ENCODE results near the gene SPI1.

The SPI1 gene

DNA sequence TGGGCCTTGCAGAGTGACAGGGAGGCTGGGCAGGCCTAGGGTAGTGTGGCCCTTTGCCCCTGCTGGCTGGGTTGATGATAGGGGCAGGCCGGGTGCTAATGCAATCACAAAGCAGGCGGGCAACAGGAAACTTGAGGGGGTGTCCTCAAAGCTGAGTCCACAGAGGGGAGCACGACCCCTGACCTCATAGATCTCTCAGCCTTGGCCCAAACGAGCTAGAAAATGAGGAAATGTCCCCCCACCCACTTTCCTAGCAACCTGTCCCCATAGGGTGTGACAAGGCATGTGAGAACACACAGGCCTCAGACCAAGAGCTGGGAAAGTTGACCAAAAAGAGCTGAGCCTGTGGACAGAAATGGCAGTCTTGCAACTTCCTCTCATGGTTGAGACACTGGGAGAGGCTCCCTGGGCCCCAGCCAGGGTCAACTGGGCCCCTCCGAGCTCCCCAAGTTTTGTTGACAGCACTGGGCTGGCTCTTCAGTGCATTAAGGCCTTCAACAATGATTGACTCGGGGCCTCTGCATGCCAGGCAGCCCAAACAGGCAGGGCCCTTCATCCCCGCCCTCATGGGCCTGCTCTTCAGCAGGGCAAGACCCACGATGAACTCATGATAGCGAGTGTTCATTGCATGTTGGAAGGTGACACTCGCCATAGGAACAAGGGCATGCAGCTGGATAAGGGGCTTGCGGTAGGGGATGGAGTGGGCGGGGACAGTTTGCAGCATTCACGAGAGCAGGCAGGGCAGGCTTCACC lies 9.8 kb upstream of the SPI1 start:
- no peaks in the 10 kb centered on the region for H4K20me1 ChIP-seq (ENCODE audit: control insufficient read depth, insufficient read depth, low read depth, low read length)
- no peaks in the 10 kb centered on the region for H3K9me2 ChIP-seq (replicated peaks; ENCODE audit: control insufficient read depth, low read length)
- H3K9me3 ChIP-seq (ENCODE audit: control insufficient read depth, insufficient read depth, low read length): no peaks in the 10 kb centered on the region
- H3K27ac ChIP-seq (ENCODE audit: low read depth, low read length): no peak overlapping the region
- no peak overlapping the region for H3K4me2 ChIP-seq (ENCODE audit: low read length)
- H3K36me3 ChIP-seq (ENCODE audit: control insufficient read depth, low read length): no peaks in the 10 kb centered on the region
- no peaks in the 10 kb centered on the region for H3F3A ChIP-seq (ENCODE audit: control insufficient read depth, insufficient read depth)
- peaks cover 29% of the 10 kb centered on the region for H3K4me1 ChIP-seq (ENCODE audit: control insufficient read depth, low read length)
- TF ChIP-seq, protein P1, sequence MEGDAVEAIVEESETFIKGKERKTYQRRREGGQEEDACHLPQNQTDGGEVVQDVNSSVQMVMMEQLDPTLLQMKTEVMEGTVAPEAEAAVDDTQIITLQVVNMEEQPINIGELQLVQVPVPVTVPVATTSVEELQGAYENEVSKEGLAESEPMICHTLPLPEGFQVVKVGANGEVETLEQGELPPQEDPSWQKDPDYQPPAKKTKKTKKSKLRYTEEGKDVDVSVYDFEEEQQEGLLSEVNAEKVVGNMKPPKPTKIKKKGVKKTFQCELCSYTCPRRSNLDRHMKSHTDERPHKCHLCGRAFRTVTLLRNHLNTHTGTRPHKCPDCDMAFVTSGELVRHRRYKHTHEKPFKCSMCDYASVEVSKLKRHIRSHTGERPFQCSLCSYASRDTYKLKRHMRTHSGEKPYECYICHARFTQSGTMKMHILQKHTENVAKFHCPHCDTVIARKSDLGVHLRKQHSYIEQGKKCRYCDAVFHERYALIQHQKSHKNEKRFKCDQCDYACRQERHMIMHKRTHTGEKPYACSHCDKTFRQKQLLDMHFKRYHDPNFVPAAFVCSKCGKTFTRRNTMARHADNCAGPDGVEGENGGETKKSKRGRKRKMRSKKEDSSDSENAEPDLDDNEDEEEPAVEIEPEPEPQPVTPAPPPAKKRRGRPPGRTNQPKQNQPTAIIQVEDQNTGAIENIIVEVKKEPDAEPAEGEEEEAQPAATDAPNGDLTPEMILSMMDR (IDR thresholded peaks at IDR 0.05; ENCODE audit: low read depth, low read length, poor library complexity, severe bottlenecking): no peak
- TF ChIP-seq EZH2phosphoT487 (IDR thresholded peaks at IDR 0.05; ENCODE audit: borderline replicate concordance, low read length): no peak
- no peaks in the 10 kb centered on the region for H3K79me2 ChIP-seq (ENCODE audit: control insufficient read depth, low read length)
- no peaks in the 10 kb centered on the region for H3K27me3 ChIP-seq (ENCODE audit: control insufficient read depth, low read length)
- no peak overlapping the region for H3K4me3 ChIP-seq (ENCODE audit: low read length)

DNA sequence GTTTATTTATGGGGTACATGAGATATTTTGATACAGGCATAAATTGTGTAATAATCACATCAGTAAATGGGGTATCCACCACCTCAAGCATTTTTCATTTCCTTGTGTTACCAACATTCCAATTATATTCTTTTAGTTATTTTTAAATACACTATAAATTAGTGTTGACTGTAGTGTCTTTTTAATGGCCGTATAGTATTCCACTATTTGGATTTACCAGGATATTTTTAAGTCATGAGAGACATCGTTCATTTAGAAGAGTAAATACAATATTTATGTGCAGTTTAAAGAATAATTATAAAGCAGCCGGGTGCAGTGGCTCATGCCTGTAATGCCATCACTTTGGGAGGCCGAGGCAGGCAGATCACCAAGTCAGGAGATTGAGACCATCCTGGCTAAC lies 6.2 kb upstream of the SPI1 start:
- Histone ChIP-seq H3K9me3 (ENCODE audit: control insufficient read depth, insufficient read depth, low read length) (no peaks in the 10 kb centered on the region), H3K9me2 (replicated peaks; ENCODE audit: control insufficient read depth, low read length) (no peaks in the 10 kb centered on the region), H3K27me3 (ENCODE audit: control insufficient read depth, low read length) (no peaks in the 10 kb centered on the region), H3K27ac (ENCODE audit: low read depth, low read length) (no peak overlapping the region), H3K79me2 (ENCODE audit: control insufficient read depth, low read length) (no peaks in the 10 kb centered on the region), H3K4me2 (ENCODE audit: low read length) (no peak overlapping the region), H3K4me1 (ENCODE audit: control insufficient read depth, low read length) (peaks cover 16% of the 10 kb centered on the region), H3F3A (ENCODE audit: control insufficient read depth, insufficient read depth) (no peaks in the 10 kb centered on the region), H4K20me1 (ENCODE audit: control insufficient read depth, insufficient read depth, low read depth, low read length) (no peaks in the 10 kb centered on the region), H3K4me3 (ENCODE audit: low read length) (no peak overlapping the region), H3K36me3 (ENCODE audit: control insufficient read depth, low read length) (no peaks in the 10 kb centered on the region)
- TF ChIP-seq, protein P1 (IDR thresholded peaks at IDR 0.05; ENCODE audit: low read depth, low read length, poor library complexity, severe bottlenecking): no peak
- TF ChIP-seq EZH2phosphoT487 (IDR thresholded peaks at IDR 0.05; ENCODE audit: borderline replicate concordance, low read length): no peak

DNA sequence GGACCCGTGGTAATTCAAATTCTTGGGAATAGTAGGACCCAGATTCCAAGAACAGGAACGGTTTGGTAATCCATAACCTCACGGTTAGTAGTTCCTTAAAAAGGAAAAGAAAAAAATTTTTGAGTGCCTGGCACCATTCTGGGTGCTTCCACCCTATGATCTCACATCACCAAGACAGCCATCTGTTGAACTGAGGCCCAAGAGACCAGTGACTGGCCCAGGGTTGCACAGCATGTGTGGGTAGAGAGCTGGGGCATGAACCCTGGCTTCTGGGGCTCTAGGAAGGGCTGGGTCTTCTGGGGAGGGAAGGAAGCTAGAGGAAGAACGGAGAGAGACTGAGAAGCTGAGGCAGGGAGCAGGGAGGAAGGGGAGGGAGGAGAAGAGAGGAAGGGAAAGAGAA lies 4.7 kb upstream of the SPI1 start:
- Histone ChIP-seq H3K27ac (ENCODE audit: low read depth, low read length) (no peak overlapping the region), H3K36me3 (ENCODE audit: control insufficient read depth, low read length) (peaks cover 1% of the 10 kb centered on the region; the same call in 1 of the 2 replicates), H3K4me1 (ENCODE audit: control insufficient read depth, low read length) (peaks cover 22% of the 10 kb centered on the region), H3K79me2 (ENCODE audit: control insufficient read depth, low read length) (peaks cover 8% of the 10 kb centered on the region), H3K4me3 (ENCODE audit: low read length) (no peak overlapping the region), H3K9me3 (ENCODE audit: control insufficient read depth, insufficient read depth, low read length) (no peaks in the 10 kb centered on the region), H4K20me1 (ENCODE audit: control insufficient read depth, insufficient read depth, low read depth, low read length) (no peaks in the 10 kb centered on the region), H3F3A (ENCODE audit: control insufficient read depth, insufficient read depth) (no peaks in the 10 kb centered on the region), H3K27me3 (ENCODE audit: control insufficient read depth, low read length) (no peaks in the 10 kb centered on the region), H3K4me2 (ENCODE audit: low read length) (no peak overlapping the region), H3K9me2 (replicated peaks; ENCODE audit: control insufficient read depth, low read length) (no peaks in the 10 kb centered on the region)
- TF ChIP-seq EZH2phosphoT487 (IDR thresholded peaks at IDR 0.05; ENCODE audit: borderline replicate concordance, low read length): no peak
- TF ChIP-seq, protein P1 (IDR thresholded peaks at IDR 0.05; ENCODE audit: low read depth, low read length, poor library complexity, severe bottlenecking): no peak

Measured in DOHH2 (cell line).